SK-N-SH treated with all-trans-retinoic acid at 6 μM for 48 hours (cell line): ENCODE data around the gene LDB1.

Experiments used
- ATAC-seq: fragments of 200-7000 bp; cut with Tn5 transposase; 3 replicates; pipeline ENCODE4 v1.9.1; 2020; ENCODE audit warnings: mild to moderate bottlenecking, moderate library complexity
- ARNTL ChIP-seq: fragments of 450-650 bp; formaldehyde crosslinking; IDR thresholded peaks from 2 replicates; pipeline ENCODE4 v1.5.0; 2020; ENCODE audit warnings: low read depth, mild to moderate bottlenecking, moderate library complexity, borderline replicate concordance
- BACH2 ChIP-seq: fragments of 250-450 bp; sonication (Bioruptor Pico); IDR thresholded peaks from 2 replicates; pipeline ENCODE4 v1.9.0; 2021; ENCODE audit warnings: mild to moderate bottlenecking, borderline replicate concordance
- CSDC2 ChIP-seq: fragments of 250-450 bp; sonication (Bioruptor Pico); IDR thresholded peaks from 2 replicates; pipeline ENCODE4 v1.5.0; 2020; ENCODE audit warnings: mild to moderate bottlenecking, moderate library complexity
- CSRNP3 ChIP-seq: fragments of 250-450 bp; sonication (Bioruptor Pico); IDR thresholded peaks from 2 replicates; pipeline ENCODE4 v1.5.1; 2021; ENCODE audit warnings: mild to moderate bottlenecking, moderate library complexity
- ESRRG ChIP-seq: fragments of 250-450 bp; sonication (Bioruptor Pico); IDR thresholded peaks from 2 replicates; pipeline ENCODE4 v1.6.1; 2021; ENCODE audit warnings: mild to moderate bottlenecking
- GLIS3 ChIP-seq: fragments of 250-450 bp; sonication (Bioruptor Pico); IDR thresholded peaks from 2 replicates; pipeline ENCODE4 v1.5.0; 2020; ENCODE audit warnings: mild to moderate bottlenecking, moderate library complexity
- ISL1 ChIP-seq: fragments of 250-450 bp; sonication (Bioruptor Pico); IDR thresholded peaks from 2 replicates; pipeline ENCODE4 v2.1.2; 2022; ENCODE audit warnings: mild to moderate bottlenecking, moderate library complexity
- OSR1 ChIP-seq: fragments of 250-450 bp; sonication (Bioruptor Pico); IDR thresholded peaks from 2 replicates; pipeline ENCODE4 v1.8.0; 2022; ENCODE audit warnings: moderate library complexity, mild to moderate bottlenecking, inconsistent platforms
- POU6F1 ChIP-seq: fragments of 250-450 bp; sonication (Bioruptor Pico); IDR thresholded peaks from 2 replicates; pipeline ENCODE4 v1.8.0; 2021; ENCODE audit warnings: low read depth, mild to moderate bottlenecking, moderate library complexity, borderline replicate concordance
- PPARA ChIP-seq: fragments of 250-450 bp; sonication (Bioruptor Pico); IDR thresholded peaks from 2 replicates; pipeline ENCODE4 v1.5.0; 2020; ENCODE audit warnings: mild to moderate bottlenecking, borderline replicate concordance
- RARB ChIP-seq: fragments of 250-450 bp; sonication (Bioruptor Pico); IDR thresholded peaks from 2 replicates; pipeline ENCODE4 v1.8.0; 2021; ENCODE audit warnings: mild to moderate bottlenecking, moderate library complexity
- SNAI2 ChIP-seq: fragments of 250-450 bp; sonication (Bioruptor Pico); IDR thresholded peaks from 2 replicates; pipeline ENCODE4 v1.5.0; 2020; ENCODE audit warnings: mild to moderate bottlenecking, moderate library complexity
- TCF4 ChIP-seq: fragments of 250-450 bp; sonication (Bioruptor Pico); IDR thresholded peaks from 2 replicates; pipeline ENCODE4 v1.8.0; 2021; ENCODE audit warnings: mild to moderate bottlenecking, moderate library complexity, borderline replicate concordance
- TOX ChIP-seq: fragments of 250-450 bp; sonication (Bioruptor Pico); IDR thresholded peaks from 2 replicates; pipeline ENCODE4 v1.8.0; 2021; ENCODE audit warnings: mild to moderate bottlenecking, moderate library complexity, borderline replicate concordance
- ZC3H10 ChIP-seq: fragments of 250-450 bp; sonication (Bioruptor Pico); IDR thresholded peaks from 2 replicates; pipeline ENCODE4 v1.5.1; 2021; ENCODE audit warnings: mild to moderate bottlenecking, moderate library complexity
- ZFP30 ChIP-seq: fragments of 450-650 bp; formaldehyde crosslinking; IDR thresholded peaks from 2 replicates; pipeline ENCODE4 v1.5.0; 2022; ENCODE audit warnings: mild to moderate bottlenecking, moderate library complexity
- ZNF70 ChIP-seq: fragments of 450-650 bp; formaldehyde crosslinking; IDR thresholded peaks from 2 replicates; pipeline ENCODE4 v1.5.0; 2020; ENCODE audit warnings: mild to moderate bottlenecking, moderate library complexity
- TF ChIP-seq, protein P1 (sequence below): fragments of 250-450 bp; sonication (Bioruptor Pico); IDR thresholded peaks from 2 replicates; pipeline ENCODE4 v1.5.0; 2020; ENCODE audit warnings: mild to moderate bottlenecking, moderate library complexity
- TF ChIP-seq, protein P2 (sequence below): fragments of 250-450 bp; sonication (Bioruptor Pico); IDR thresholded peaks from 2 replicates; pipeline ENCODE4 v1.8.0; 2020; ENCODE audit warnings: mild to moderate bottlenecking, moderate library complexity, borderline replicate concordance

The LDB1 gene

DNA sequence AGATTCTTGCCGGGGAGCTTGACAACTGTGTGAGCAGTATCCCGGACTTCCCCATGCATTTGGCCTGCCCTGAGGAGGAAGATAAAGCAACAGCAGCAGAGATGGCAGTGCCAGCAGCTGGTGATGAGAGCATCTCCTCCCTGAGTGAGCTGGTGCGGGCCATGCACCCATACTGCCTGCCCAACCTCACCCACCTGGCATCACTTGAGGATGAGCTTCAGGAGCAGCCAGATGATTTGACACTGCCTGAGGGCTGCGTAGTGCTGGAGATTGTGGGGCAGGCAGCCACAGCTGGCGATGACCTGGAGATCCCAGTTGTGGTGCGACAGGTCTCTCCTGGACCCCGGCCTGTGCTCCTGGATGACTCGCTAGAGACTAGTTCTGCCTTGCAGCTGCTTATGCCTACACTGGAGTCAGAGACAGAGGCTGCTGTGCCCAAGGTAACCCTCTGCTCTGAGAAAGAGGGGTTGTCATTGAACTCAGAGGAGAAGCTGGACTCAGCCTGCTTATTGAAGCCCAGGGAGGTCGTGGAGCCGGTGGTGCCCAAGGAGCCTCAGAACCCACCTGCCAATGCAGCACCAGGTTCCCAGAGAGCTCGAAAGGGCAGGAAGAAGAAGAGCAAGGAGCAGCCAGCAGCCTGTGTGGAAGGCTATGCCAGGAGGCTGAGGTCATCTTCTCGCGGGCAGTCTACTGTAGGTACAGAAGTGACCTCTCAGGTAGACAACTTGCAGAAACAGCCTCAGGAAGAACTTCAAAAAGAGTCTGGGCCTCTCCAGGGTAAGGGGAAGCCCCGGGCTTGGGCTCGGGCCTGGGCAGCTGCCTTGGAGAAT is 19.3 kb upstream of the LDB1 start:
- no peak for ATAC-seq
- TF ChIP-seq POU6F1 (no peak), OSR1 (no peak), ESRRG (CRISPR knock-in tag) (no peak), TOX (CRISPR knock-in tag) (no peak), ZNF70 (no peak), ZC3H10 (no peak), RARB (no peak), BACH2 (CRISPR knock-in tag) (no peak), TCF4 (CRISPR knock-in tag) (no peak), CSRNP3 (CRISPR knock-in tag) (no peak), SNAI2 (CRISPR knock-in tag) (no peak)
- TF ChIP-seq, protein P1, sequence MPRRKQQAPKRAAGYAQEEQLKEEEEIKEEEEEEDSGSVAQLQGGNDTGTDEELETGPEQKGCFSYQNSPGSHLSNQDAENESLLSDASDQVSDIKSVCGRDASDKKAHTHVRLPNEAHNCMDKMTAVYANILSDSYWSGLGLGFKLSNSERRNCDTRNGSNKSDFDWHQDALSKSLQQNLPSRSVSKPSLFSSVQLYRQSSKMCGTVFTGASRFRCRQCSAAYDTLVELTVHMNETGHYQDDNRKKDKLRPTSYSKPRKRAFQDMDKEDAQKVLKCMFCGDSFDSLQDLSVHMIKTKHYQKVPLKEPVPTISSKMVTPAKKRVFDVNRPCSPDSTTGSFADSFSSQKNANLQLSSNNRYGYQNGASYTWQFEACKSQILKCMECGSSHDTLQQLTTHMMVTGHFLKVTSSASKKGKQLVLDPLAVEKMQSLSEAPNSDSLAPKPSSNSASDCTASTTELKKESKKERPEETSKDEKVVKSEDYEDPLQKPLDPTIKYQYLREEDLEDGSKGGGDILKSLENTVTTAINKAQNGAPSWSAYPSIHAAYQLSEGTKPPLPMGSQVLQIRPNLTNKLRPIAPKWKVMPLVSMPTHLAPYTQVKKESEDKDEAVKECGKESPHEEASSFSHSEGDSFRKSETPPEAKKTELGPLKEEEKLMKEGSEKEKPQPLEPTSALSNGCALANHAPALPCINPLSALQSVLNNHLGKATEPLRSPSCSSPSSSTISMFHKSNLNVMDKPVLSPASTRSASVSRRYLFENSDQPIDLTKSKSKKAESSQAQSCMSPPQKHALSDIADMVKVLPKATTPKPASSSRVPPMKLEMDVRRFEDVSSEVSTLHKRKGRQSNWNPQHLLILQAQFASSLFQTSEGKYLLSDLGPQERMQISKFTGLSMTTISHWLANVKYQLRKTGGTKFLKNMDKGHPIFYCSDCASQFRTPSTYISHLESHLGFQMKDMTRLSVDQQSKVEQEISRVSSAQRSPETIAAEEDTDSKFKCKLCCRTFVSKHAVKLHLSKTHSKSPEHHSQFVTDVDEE (CRISPR knock-in tag) = no peak
- TF ChIP-seq, protein P2, sequence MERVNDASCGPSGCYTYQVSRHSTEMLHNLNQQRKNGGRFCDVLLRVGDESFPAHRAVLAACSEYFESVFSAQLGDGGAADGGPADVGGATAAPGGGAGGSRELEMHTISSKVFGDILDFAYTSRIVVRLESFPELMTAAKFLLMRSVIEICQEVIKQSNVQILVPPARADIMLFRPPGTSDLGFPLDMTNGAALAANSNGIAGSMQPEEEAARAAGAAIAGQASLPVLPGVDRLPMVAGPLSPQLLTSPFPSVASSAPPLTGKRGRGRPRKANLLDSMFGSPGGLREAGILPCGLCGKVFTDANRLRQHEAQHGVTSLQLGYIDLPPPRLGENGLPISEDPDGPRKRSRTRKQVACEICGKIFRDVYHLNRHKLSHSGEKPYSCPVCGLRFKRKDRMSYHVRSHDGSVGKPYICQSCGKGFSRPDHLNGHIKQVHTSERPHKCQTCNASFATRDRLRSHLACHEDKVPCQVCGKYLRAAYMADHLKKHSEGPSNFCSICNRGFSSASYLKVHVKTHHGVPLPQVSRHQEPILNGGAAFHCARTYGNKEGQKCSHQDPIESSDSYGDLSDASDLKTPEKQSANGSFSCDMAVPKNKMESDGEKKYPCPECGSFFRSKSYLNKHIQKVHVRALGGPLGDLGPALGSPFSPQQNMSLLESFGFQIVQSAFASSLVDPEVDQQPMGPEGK (CRISPR knock-in tag) = no peak

- ATAC-seq = no peak
- TF ChIP-seq TCF4 (CRISPR knock-in tag) = no peak
- no peak for TF ChIP-seq ZFP30 (CRISPR knock-in tag)
Observed at GRCh38 chr10:102135956-102136526, 15.9 kb upstream of the LDB1 start.

DNA sequence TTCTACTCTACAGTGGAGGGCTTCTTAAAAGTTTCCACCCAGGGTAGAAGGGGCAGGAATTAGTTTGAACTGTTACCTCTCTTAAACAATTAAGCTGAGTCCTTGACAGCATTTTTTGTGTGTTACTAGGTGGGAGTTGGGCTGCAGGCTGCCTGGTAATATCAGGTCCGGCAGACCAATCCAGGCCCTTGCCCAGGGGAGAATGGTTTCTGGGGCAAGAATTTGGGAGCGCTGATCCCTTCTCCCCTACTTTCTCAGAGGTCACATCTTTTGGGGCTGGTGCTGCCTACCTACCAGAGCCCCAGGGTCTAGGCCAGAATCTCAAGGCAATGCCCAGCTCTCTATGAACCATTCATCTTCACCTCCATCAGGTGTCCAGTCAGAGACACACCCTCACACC is 14.2 kb upstream of the LDB1 start:
- no peak for ATAC-seq
- TF ChIP-seq, protein P1 (CRISPR knock-in tag) = no peak
- TF ChIP-seq RARB (no peak), ARNTL (CRISPR knock-in tag) (no peak), POU6F1 (no peak), ISL1 (CRISPR knock-in tag) (no peak), BACH2 (CRISPR knock-in tag) (no peak), CSDC2 (no peak), GLIS3 (no peak), CSRNP3 (CRISPR knock-in tag) (no peak), PPARA (no peak), ESRRG (CRISPR knock-in tag) (no peak), TCF4 (CRISPR knock-in tag) (no peak), ZC3H10 (no peak)
- TF ChIP-seq, protein P2 (CRISPR knock-in tag) = no peak
